Measurements from ENCODE around the gene GOLGA6L10.
"Not testable (repeated sequence)": the region's sequence is repeated elsewhere in the genome, so short reads cannot be mapped to it uniquely, and the experiment has no call there.

- TF ChIP-seq CTCF (conservative IDR thresholded peaks at IDR 0.05; ENCODE audit: low read depth, low read length); EZH2phosphoT487 (IDR thresholded peaks at IDR 0.05; ENCODE audit: borderline replicate concordance, low read length): not testable (repeated sequence)
Observed at GRCh38 chr15:82344421-82344820, 4.9 kb downstream of the GOLGA6L10 start.
